H9 (cell line): Measurements from ENCODE around the gene OARD1. TPM values are rescaled to one million over a fixed set of nuclear protein-coding genes. Genes with fewer than 3 reads are reported as not detected.

Source experiments
- DNase-seq: peaks from one replicate; pipeline ENCODE4 v3.0.0-alpha.2; 2017
- H2AFZ ChIP-seq: one replicate; pipeline ENCODE4 v1.6.1; 2013; ENCODE audit warnings: mild to moderate bottlenecking, low read length, control low read depth, moderate library complexity
- H2AK5ac ChIP-seq: 2 replicates; pipeline ENCODE4 v1.6.1; 2013; ENCODE audit warnings: low read length, control low read depth, mixed read lengths; ENCODE audit not compliant: insufficient read length
- H2BK120ac ChIP-seq: one replicate; pipeline ENCODE4 v1.6.1; 2013; ENCODE audit warnings: low read depth, mild to moderate bottlenecking, low read length, control low read depth, inconsistent platforms; ENCODE audit not compliant: poor library complexity, severe bottlenecking
- H2BK12ac ChIP-seq: 2 replicates; pipeline ENCODE4 v1.6.1; 2013; ENCODE audit warnings: low read length, control low read depth, mixed read lengths, low read depth; ENCODE audit not compliant: insufficient read length
- H2BK15ac ChIP-seq: 2 replicates; pipeline ENCODE4 v1.6.1; 2013; ENCODE audit warnings: low read depth, low read length, control low read depth
- H2BK20ac ChIP-seq: one replicate; pipeline ENCODE4 v1.6.1; 2013; ENCODE audit warnings: low read depth, mild to moderate bottlenecking, low read length, control low read depth, inconsistent platforms; ENCODE audit not compliant: poor library complexity, severe bottlenecking
- H2BK5ac ChIP-seq: 2 replicates; pipeline ENCODE4 v1.6.1; 2013; ENCODE audit warnings: low read length, control low read depth, mixed read lengths; ENCODE audit not compliant: insufficient read length
- H3K14ac ChIP-seq: 2 replicates; pipeline ENCODE4 v1.6.1; 2013; ENCODE audit warnings: low read length, control low read depth; ENCODE audit not compliant: insufficient read depth
- H3K18ac ChIP-seq: 2 replicates; pipeline ENCODE4 v1.6.1; 2013; ENCODE audit warnings: low read depth, mild to moderate bottlenecking, mixed read lengths, low read length, control low read depth; ENCODE audit not compliant: insufficient read length
- H3K23ac ChIP-seq: 2 replicates; pipeline ENCODE4 v1.6.1; 2013; ENCODE audit warnings: low read length, control low read depth, mixed read lengths, low read depth; ENCODE audit not compliant: insufficient read length
- H3K23me2 ChIP-seq: 2 replicates; pipeline ENCODE4 v1.6.1; 2013; ENCODE audit warnings: low read depth, mild to moderate bottlenecking, mixed read lengths, low read length, control low read depth; ENCODE audit not compliant: insufficient read length, poor library complexity, severe bottlenecking
- H3K27ac ChIP-seq: 2 replicates; pipeline ENCODE4 v1.5.1; 2013; ENCODE audit warnings: low read length, control low read depth, mixed read lengths, low read depth; ENCODE audit not compliant: insufficient read length
- H3K27me3 ChIP-seq: 2 replicates; pipeline ENCODE4 v1.6.1; 2013; ENCODE audit warnings: low read length, control low read depth, inconsistent platforms; ENCODE audit not compliant: insufficient read depth
- H3K4ac ChIP-seq: 2 replicates; pipeline ENCODE4 v1.6.1; 2013; ENCODE audit warnings: low read depth, mild to moderate bottlenecking, control low read depth, inconsistent platforms, low read length, moderate library complexity
- H3K4me1 ChIP-seq: 2 replicates; pipeline ENCODE4 v1.6.1; 2013; ENCODE audit warnings: low read length, control low read depth, inconsistent platforms; ENCODE audit not compliant: insufficient read depth
- H3K4me2 ChIP-seq: 2 replicates; pipeline ENCODE4 v1.6.1; 2013; ENCODE audit warnings: low read length, control low read depth, mixed read lengths; ENCODE audit not compliant: insufficient read length, insufficient read depth
- H3K56ac ChIP-seq: 2 replicates; pipeline ENCODE4 v1.6.1; 2013; ENCODE audit warnings: low read depth, mild to moderate bottlenecking, mixed read lengths, low read length, control low read depth; ENCODE audit not compliant: insufficient read length
- H3K79me1 ChIP-seq: 2 replicates; pipeline ENCODE4 v1.6.1; 2013; ENCODE audit warnings: low read depth, mild to moderate bottlenecking, moderate library complexity, low read length, control low read depth, inconsistent platforms; ENCODE audit not compliant: insufficient read depth, poor library complexity, severe bottlenecking
- H3K79me2 ChIP-seq: 2 replicates; pipeline ENCODE4 v1.6.1; 2013; ENCODE audit warnings: low read length, control low read depth, inconsistent platforms; ENCODE audit not compliant: insufficient read depth
- H3K9ac ChIP-seq: 2 replicates; pipeline ENCODE4 v1.6.1; 2013; ENCODE audit warnings: low read length, control low read depth, mixed read lengths; ENCODE audit not compliant: insufficient read length; ENCODE audit errors: extremely low read depth
- H3K9me3 ChIP-seq: one replicate; pipeline ENCODE4 v1.6.1; 2013; ENCODE audit warnings: low read depth, low read length, inconsistent platforms; ENCODE audit not compliant: control insufficient read depth
- H3T11ph ChIP-seq: one replicate; pipeline ENCODE4 v1.6.1; 2013; ENCODE audit warnings: mild to moderate bottlenecking, low read length, control low read depth, inconsistent platforms
- H4K20me1 ChIP-seq: one replicate; pipeline ENCODE4 v1.6.1; 2013; ENCODE audit not compliant: control insufficient read depth, insufficient read length, insufficient read depth
- H4K5ac ChIP-seq: 2 replicates; pipeline ENCODE4 v1.6.1; 2013; ENCODE audit warnings: low read depth, mild to moderate bottlenecking, mixed read lengths, low read length, control low read depth; ENCODE audit not compliant: insufficient read length
- H4K8ac ChIP-seq: replicated peaks from 2 replicates; pipeline ENCODE4 v1.6.1; 2013; ENCODE audit warnings: low read length, control low read depth, mixed read lengths, low read depth; ENCODE audit not compliant: insufficient read length
- H4K91ac ChIP-seq: 2 replicates; pipeline ENCODE4 v1.6.1; 2013; ENCODE audit warnings: low read depth, mild to moderate bottlenecking, moderate library complexity, mixed read lengths, low read length, control low read depth; ENCODE audit not compliant: insufficient read length
- H3K27ac Mint-ChIP-seq, 3 experiments: 2 replicates in 2 of 3; 3 replicates in 1 of 3; pipeline ENCODE4 v1.8.0; 2020 to 2021; ENCODE audit warnings: mixed read lengths in 3 of 3, mild to moderate bottlenecking in 1 of 3, moderate library complexity in 1 of 3
- H3K27me3 Mint-ChIP-seq: 2 replicates; pipeline ENCODE4 v1.8.0; 2021; ENCODE audit warnings: low read depth, mild to moderate bottlenecking, moderate library complexity, mixed read lengths
- H3K36me3 Mint-ChIP-seq, 3 experiments: 2 replicates in 2 of 3; 3 replicates in 1 of 3; pipeline ENCODE4 v1.8.0; 2020 to 2021; ENCODE audit warnings: low read depth in 3 of 3, mixed read lengths in 3 of 3; ENCODE audit not compliant: insufficient read depth in 1 of 3
- H3K4me1 Mint-ChIP-seq, 2 experiments: 2 replicates each; pipeline ENCODE4 v1.8.0; 2020; ENCODE audit warnings: mixed read lengths in 2 of 2
- H3K4me3 Mint-ChIP-seq, 2 experiments: 2 replicates in 1 of 2; 3 replicates in 1 of 2; pipeline ENCODE4 v1.8.0; 2020 to 2021; ENCODE audit warnings: mild to moderate bottlenecking in 2 of 2, mixed read lengths in 2 of 2, moderate library complexity in 1 of 2
- H3K9me3 Mint-ChIP-seq, 2 experiments: 2 replicates in 1 of 2; 3 replicates in 1 of 2; pipeline ENCODE4 v1.8.0; 2020; ENCODE audit warnings: mild to moderate bottlenecking in 2 of 2, mixed read lengths in 2 of 2, moderate library complexity in 1 of 2
- CTCF ChIP-seq: fragments of 200-600 bp; sonication (generic); conservative IDR thresholded peaks from 3 replicates; pipeline ENCODE4 v1.8.0; 2021; ENCODE audit warnings: antibody characterized with exemption, mild to moderate bottlenecking
- WGBS: extraction: QIAGEN DNeasy Blood & Tissue Kit; methylation state at CpG from one replicate; pipeline ENCODE4 v1.1.7; 2013; ENCODE audit warnings: missing lambda C conversion rate, low lambda C conversion rate, mixed read lengths; ENCODE audit not compliant: insufficient read length; ENCODE audit errors: extremely low coverage; 5-methylcytosine and 5-hydroxymethylcytosine counted together
- total RNA-seq: library from RNA; stranded (reverse); gene quantifications from 2 replicates; pipeline ENCODE4 v1.2.1, GENCODE V29; 2021

Gene OARD1
- total RNA-seq, 1 experiment from 2014 or later, result 36.6 TPM

- H3K4me1 ChIP-seq, result peaks cover 7% of the 10 kb centered on the region; the same call in 1 of the 2 replicates
- Mint-ChIP-seq H3K27ac (peak overlapping the region in 2 of 3 experiments; percentile 33 to 66; a peak in 3 of 7 replicates), H3K9me3 (no peaks in the 10 kb centered on the region), H3K36me3 (no peaks in the 10 kb centered on the region; a peak in 2 of 7 replicates), H3K4me3 (no peak overlapping the region), H3K4me1 (peaks cover 11 to 20% of the 10 kb centered on the region in 2 experiments), H3K27me3 (no peaks in the 10 kb centered on the region)
- no peak overlapping the region for H2BK15ac ChIP-seq
- no peak overlapping the region for H3K23ac ChIP-seq
- TF ChIP-seq CTCF, result peak; percentile 17; the same call in 1 of the 3 replicates
- no peak overlapping the region for H2AK5ac ChIP-seq
- H2BK120ac ChIP-seq, result no peak overlapping the region
- no peak overlapping the region for H3K14ac ChIP-seq
- H2BK5ac ChIP-seq, result no peak overlapping the region
- no peak overlapping the region for H3K9ac ChIP-seq
- no peak overlapping the region for H2BK20ac ChIP-seq
- H3T11ph ChIP-seq, result no peak overlapping the region
- no peak overlapping the region for H3K18ac ChIP-seq
- H3K23me2 ChIP-seq, result no peaks in the 10 kb centered on the region
- no peaks in the 10 kb centered on the region for H4K20me1 ChIP-seq
- H3K79me2 ChIP-seq, result no peaks in the 10 kb centered on the region
- H4K91ac ChIP-seq, result no peak overlapping the region
- no peak for DNase-seq
- WGBS, result no CpG with 5 or more reads among the region's 9 CpGs
- no peak overlapping the region for H3K56ac ChIP-seq
- no peak overlapping the region for H4K8ac ChIP-seq
- H3K9me3 ChIP-seq, result no peaks in the 10 kb centered on the region
- H3K79me1 ChIP-seq, result no peaks in the 10 kb centered on the region
- H3K4ac ChIP-seq, result no peak overlapping the region
- H3K27ac ChIP-seq, result no peak overlapping the region
- no peak overlapping the region for H3K4me2 ChIP-seq
- no peaks in the 10 kb centered on the region for H3K27me3 ChIP-seq
- H2AFZ ChIP-seq, result no peak overlapping the region
- no peak overlapping the region for H2BK12ac ChIP-seq
- no peak overlapping the region for H4K5ac ChIP-seq
These were observed 24.1 kb downstream of the OARD1 start for GRCh38 chr6:41047745-41048732.
